Keratinocyte (primary cell): ENCODE results near the gene COMT. TPM values are rescaled to one million over a fixed set of nuclear protein-coding genes. Genes with fewer than 3 reads are reported as not detected.
A peak's percentile ranks its signal among the peaks of the same experiment; 100 is the strongest.

Experiments
- DNase-seq: peaks from one replicate; pipeline ENCODE4 v3.0.0-alpha.2; 2011; ENCODE audit warnings: low read depth, missing footprints, low spot score
- FAIRE-seq: peaks from 2 replicates; lab custom pipeline; 2011; peaks lifted over from hg19 to GRCh38; lab: Jason Lieb, UNC
- H2AFZ ChIP-seq: 2 replicates; pipeline ENCODE4 v1.6.0; 2012; ENCODE audit warnings: low read length, control low read depth, inconsistent platforms; ENCODE audit not compliant: control insufficient read depth
- H3K27ac ChIP-seq: 2 replicates; pipeline ENCODE4 v1.5.1; 2011; ENCODE audit warnings: low read length; ENCODE audit not compliant: control insufficient read depth, insufficient read depth
- H3K27me3 ChIP-seq: 3 replicates; pipeline ENCODE4 v1.6.0; 2011; ENCODE audit warnings: low read length; ENCODE audit not compliant: control insufficient read depth, insufficient read depth; ENCODE audit errors: extremely low read depth
- H3K36me3 ChIP-seq, 2 experiments: 2 replicates in 1 of 2; 3 replicates in 1 of 2; pipeline ENCODE4 v1.5.1; 2011; ENCODE audit warnings: low read length in 2 of 2, mild to moderate bottlenecking in 1 of 2; ENCODE audit not compliant: control insufficient read depth in 2 of 2, insufficient read depth in 2 of 2; ENCODE audit errors: extremely low read depth in 1 of 2
- H3K4me1 ChIP-seq: 3 replicates; pipeline ENCODE4 v1.5.1; 2011; ENCODE audit warnings: low read length; ENCODE audit not compliant: control insufficient read depth, insufficient read depth; ENCODE audit errors: extremely low read depth
- H3K4me2 ChIP-seq: 3 replicates; pipeline ENCODE4 v1.6.0; 2011; ENCODE audit warnings: low read depth, low read length; ENCODE audit not compliant: control insufficient read depth, insufficient read depth; ENCODE audit errors: extremely low read depth
- H3K4me3 ChIP-seq, 3 experiments: fragments of 200-600 bp in 1 of 3; sonication (generic) in 1 of 3; 2 replicates in 2 of 3; 3 replicates in 1 of 3; pipeline ENCODE4 v1.5.1; 2011 to 2016; ENCODE audit warnings: low read length in 3 of 3, mild to moderate bottlenecking in 3 of 3, control low read depth in 2 of 3, inconsistent platforms in 1 of 3, low read depth in 1 of 3, mixed read lengths in 1 of 3, mixed run types in 1 of 3, moderate library complexity in 1 of 3; ENCODE audit not compliant: control insufficient read depth in 2 of 3, insufficient read depth in 2 of 3; ENCODE audit errors: extremely low read depth in 1 of 3
- H3K79me2 ChIP-seq: 2 replicates; pipeline ENCODE4 v1.6.0; 2012; ENCODE audit warnings: low read length; ENCODE audit not compliant: control insufficient read depth, insufficient read depth
- H3K9ac ChIP-seq: 3 replicates; pipeline ENCODE4 v1.6.0; 2011; ENCODE audit warnings: low read length; ENCODE audit not compliant: control insufficient read depth, insufficient read depth; ENCODE audit errors: extremely low read depth
- H3K9me1 ChIP-seq: 3 replicates; pipeline ENCODE4 v1.6.0; 2011; ENCODE audit warnings: low read length; ENCODE audit not compliant: control insufficient read depth, insufficient read depth; ENCODE audit errors: extremely low read depth
- H3K9me3 ChIP-seq: 2 replicates; pipeline ENCODE4 v1.5.1; 2012; ENCODE audit warnings: low read depth, low read length; ENCODE audit not compliant: control insufficient read depth
- H4K20me1 ChIP-seq: 3 replicates; pipeline ENCODE4 v1.6.0; 2011; ENCODE audit warnings: low read length; ENCODE audit not compliant: control insufficient read depth, insufficient read depth; ENCODE audit errors: extremely low read depth
- EZH2 ChIP-seq: IDR thresholded peaks from one replicate; pipeline ENCODE4 v1.6.1; 2012; ENCODE audit warnings: inconsistent platforms, mild to moderate bottlenecking, low read length, moderate library complexity
- dilution Hi-C: fragments of 300-500 bp; cut with MboI; formaldehyde crosslinking; loops from one replicate; pipeline ENCODE4 v1.7.0; 2020; ENCODE audit warnings: low sequenced_read_pairs; ENCODE audit not compliant: extremely low pct_ligation_motif_present
- polyA plus RNA-seq, 5 experiments: library from polyadenylated mRNA; depleted of rRNA in 3 of 5; stranded (reverse) in 3 of 5; stranded (forward) in 1 of 5; unstranded in 1 of 5; fragments of >200 nt; gene quantifications; 1 replicate in 1 of 5; 2 replicates in 3 of 5; 3 replicates in 1 of 5; pipeline versions ENCODE4 v1.2.1 to v1.2.3, GENCODE V29; 2011 to 2012; ENCODE audit warnings: missing spikeins in 2 of 5, low read depth in 1 of 5, low replicate concordance in 1 of 5
- TF ChIP-seq, protein P1 (sequence below), 3 experiments: IDR thresholded peaks in 1 of 3; conservative IDR thresholded peaks in 1 of 3; optimal IDR thresholded peaks in 1 of 3; 2 replicates in 2 of 3; 3 replicates in 1 of 3; pipeline versions ENCODE3 to v1.5.1; 2011; ENCODE audit warnings: low read length in 3 of 3, mild to moderate bottlenecking in 3 of 3, moderate library complexity in 2 of 3, control low read depth in 1 of 3, inconsistent platforms in 1 of 3; ENCODE audit not compliant: insufficient read depth in 2 of 3; ENCODE audit errors: extremely low read depth in 1 of 3

COMT gene
- polyA plus RNA-seq, 1 donor (not counting 4 experiments of a cell fraction or from before 2014, with no cell fraction given) = 139 TPM

DNA sequence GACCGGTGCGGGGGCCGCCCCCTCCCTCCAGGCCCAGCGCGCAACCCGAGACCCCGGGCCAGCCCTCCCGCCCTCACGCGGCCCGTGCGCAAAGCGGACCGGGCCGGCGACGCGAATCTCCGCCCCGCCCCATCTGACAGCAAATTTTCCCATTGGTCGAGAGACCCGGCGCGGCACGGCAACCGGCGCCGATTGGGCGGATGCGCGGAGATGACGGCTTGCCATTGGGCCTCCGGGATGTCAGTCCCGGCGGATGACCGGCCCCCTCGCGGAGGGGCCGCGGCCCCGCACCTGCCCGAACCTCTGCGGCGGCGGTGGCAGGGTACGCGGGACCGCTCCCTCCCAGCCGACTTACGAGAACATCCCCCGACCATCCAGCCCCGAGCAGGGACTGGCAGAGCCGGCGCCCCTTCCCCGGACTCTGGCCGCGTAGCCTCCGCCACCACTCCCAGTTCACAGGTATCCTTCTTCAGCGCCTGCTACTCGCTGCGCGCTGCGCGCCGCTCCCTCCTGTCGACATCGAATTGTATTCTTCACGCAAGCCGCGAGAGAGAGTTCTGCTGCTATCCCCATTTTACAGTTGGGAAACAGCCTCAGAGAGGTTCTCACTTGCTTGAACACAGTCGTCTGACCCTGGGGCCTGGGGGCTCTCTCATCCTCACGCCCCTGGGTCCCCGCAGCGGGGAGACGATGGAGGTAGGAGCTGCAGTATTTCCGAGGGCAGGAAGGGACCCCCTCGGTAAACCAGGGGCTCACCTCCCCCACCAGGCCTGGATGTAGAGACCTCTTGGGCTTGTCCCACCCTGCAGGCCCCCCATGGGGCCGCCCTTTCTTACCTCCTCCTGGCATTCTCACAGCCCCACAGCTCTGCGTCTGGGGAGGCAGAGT, 75.4 kb downstream of the COMT start, which contains the start of gene ARVCF:
Gene ARVCF (minus strand): TSS at position 90 of the 888 bp plus-strand sequence. CDS start 26,029 bp downstream, outside the sequence.
- Histone ChIP-seq H3K36me3 (no peaks in the 10 kb centered on the region), H3K9me3 (no peaks in the 10 kb centered on the region), H3K79me2 (peaks cover 10% of the 10 kb centered on the region), H3K9me1 (peaks cover 3% of the 10 kb centered on the region), H3K4me3 (peak within 1 kb of the TSS; percentile 52 to 77 (median 75)), H2AFZ (peak within 1 kb of the TSS; percentile 73), H3K27ac (no peak within 1 kb of the TSS), H3K4me2 (peak within 1 kb of the TSS; percentile 79), H3K9ac (peak within 1 kb of the TSS; percentile 28), H3K27me3 (peaks cover 12% of the 10 kb centered on the region), H4K20me1 (no peaks in the 10 kb centered on the region), H3K4me1 (peaks cover 17% of the 10 kb centered on the region)
- DNase-seq = peak; percentile 25
- TF ChIP-seq EZH2 = no peak
- TF ChIP-seq, protein P1, sequence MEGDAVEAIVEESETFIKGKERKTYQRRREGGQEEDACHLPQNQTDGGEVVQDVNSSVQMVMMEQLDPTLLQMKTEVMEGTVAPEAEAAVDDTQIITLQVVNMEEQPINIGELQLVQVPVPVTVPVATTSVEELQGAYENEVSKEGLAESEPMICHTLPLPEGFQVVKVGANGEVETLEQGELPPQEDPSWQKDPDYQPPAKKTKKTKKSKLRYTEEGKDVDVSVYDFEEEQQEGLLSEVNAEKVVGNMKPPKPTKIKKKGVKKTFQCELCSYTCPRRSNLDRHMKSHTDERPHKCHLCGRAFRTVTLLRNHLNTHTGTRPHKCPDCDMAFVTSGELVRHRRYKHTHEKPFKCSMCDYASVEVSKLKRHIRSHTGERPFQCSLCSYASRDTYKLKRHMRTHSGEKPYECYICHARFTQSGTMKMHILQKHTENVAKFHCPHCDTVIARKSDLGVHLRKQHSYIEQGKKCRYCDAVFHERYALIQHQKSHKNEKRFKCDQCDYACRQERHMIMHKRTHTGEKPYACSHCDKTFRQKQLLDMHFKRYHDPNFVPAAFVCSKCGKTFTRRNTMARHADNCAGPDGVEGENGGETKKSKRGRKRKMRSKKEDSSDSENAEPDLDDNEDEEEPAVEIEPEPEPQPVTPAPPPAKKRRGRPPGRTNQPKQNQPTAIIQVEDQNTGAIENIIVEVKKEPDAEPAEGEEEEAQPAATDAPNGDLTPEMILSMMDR (optimal IDR thresholded peaks at IDR 0.05 in 1 of 3, IDR thresholded peaks at IDR 0.05 in 1 of 3, conservative IDR thresholded peaks at IDR 0.05 in 1 of 3; ENCODE audit: extremely low read depth in 1 of 3, insufficient read depth in 2 of 3, low read length in 3 of 3) = peak in 1 of 3 experiments; percentile 2
- FAIRE-seq = peak; percentile 71
- dilution Hi-C loops = no loop called here

DNA sequence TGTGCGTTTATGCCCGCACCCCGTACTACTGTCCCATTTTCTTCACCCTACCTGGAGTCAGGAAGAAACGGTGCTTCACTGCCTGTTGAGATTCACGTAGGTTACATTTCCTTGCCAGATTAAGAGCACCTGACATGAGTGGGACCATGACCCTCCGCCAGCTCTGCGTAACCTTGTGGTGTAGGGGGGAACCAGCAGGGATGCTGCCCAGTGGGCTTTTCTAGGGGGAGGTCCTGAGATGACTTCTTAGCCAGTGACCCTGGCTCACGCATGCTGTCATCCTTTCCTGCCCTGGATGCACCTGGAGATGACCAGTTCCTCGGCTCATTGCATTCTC, 76.0 kb downstream of the COMT start:
- Histone ChIP-seq H3K4me3 (peak overlapping the region in 1 of 3 experiments; percentile 77), H3K9me3 (no peaks in the 10 kb centered on the region), H3K27ac (no peak overlapping the region), H2AFZ (no peak overlapping the region), H3K4me1 (peaks cover 19% of the 10 kb centered on the region), H3K27me3 (peaks cover 12% of the 10 kb centered on the region), H3K9ac (no peak overlapping the region), H4K20me1 (no peaks in the 10 kb centered on the region), H3K36me3 (no peaks in the 10 kb centered on the region), H3K79me2 (peaks cover 16% of the 10 kb centered on the region), H3K9me1 (peaks cover 4% of the 10 kb centered on the region), H3K4me2 (peak overlapping the region; percentile 74)
- TF ChIP-seq EZH2 = no peak
- TF ChIP-seq, protein P1 (optimal IDR thresholded peaks at IDR 0.05 in 1 of 3, IDR thresholded peaks at IDR 0.05 in 1 of 3, conservative IDR thresholded peaks at IDR 0.05 in 1 of 3; ENCODE audit: extremely low read depth in 1 of 3, insufficient read depth in 2 of 3, low read length in 3 of 3) = no peak
- DNase-seq (no peak), FAIRE-seq (no peak)
- dilution Hi-C loops = no loop called here
